Measurements from ENCODE around the gene SLC18A2.
"Not testable (repeated sequence)": the region's sequence is repeated elsewhere in the genome, so short reads cannot be mapped to it uniquely, and the experiment has no call there.

SLC18A2 gene

GRCh38 chr10:117298219-117298618 is 57.3 kb downstream of the SLC18A2 start:
- DNase-seq (ENCODE audit: low read depth) = no peak
- TF ChIP-seq, protein P1, sequence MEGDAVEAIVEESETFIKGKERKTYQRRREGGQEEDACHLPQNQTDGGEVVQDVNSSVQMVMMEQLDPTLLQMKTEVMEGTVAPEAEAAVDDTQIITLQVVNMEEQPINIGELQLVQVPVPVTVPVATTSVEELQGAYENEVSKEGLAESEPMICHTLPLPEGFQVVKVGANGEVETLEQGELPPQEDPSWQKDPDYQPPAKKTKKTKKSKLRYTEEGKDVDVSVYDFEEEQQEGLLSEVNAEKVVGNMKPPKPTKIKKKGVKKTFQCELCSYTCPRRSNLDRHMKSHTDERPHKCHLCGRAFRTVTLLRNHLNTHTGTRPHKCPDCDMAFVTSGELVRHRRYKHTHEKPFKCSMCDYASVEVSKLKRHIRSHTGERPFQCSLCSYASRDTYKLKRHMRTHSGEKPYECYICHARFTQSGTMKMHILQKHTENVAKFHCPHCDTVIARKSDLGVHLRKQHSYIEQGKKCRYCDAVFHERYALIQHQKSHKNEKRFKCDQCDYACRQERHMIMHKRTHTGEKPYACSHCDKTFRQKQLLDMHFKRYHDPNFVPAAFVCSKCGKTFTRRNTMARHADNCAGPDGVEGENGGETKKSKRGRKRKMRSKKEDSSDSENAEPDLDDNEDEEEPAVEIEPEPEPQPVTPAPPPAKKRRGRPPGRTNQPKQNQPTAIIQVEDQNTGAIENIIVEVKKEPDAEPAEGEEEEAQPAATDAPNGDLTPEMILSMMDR (IDR thresholded peaks at IDR 0.05; ENCODE audit: control insufficient read depth, insufficient read depth, low read depth, low read length, missing control alignments) = no peak
- no peak overlapping the region for H3K4me3 ChIP-seq (ENCODE audit: control insufficient read depth, low read depth, low read length)

- no peak overlapping the region for H3K4me3 ChIP-seq (ENCODE audit: control insufficient read depth, low read depth, low read length)
- TF ChIP-seq, protein P1 (IDR thresholded peaks at IDR 0.05; ENCODE audit: control insufficient read depth, insufficient read depth, low read depth, low read length, missing control alignments) = no peak
- no peak for DNase-seq (ENCODE audit: low read depth)
Measured at GRCh38 chr10:117299435-117299834, 58.5 kb downstream of the SLC18A2 start.

DNA sequence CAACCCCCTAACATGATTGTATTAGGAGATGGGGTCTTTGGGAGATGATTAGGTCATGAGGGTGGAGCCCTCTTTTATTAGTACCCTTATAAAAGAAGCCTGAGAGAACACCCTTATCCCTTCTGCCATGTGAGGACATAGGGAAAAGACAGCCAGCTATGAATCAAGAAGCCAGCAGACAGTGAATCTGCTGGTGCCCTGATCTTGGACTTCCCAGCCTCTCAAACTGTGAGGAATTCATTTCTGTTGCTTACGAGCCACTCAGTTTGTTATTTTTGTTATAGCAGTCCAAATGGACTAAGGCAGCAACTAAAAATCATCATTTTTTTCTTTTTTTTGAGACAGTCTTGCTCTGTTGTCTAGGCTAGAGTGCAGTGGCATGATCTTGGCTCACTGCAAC is 59.8 kb downstream of the SLC18A2 start:
- no peak for DNase-seq (ENCODE audit: low read depth)
- TF ChIP-seq, protein P1 (IDR thresholded peaks at IDR 0.05; ENCODE audit: control insufficient read depth, insufficient read depth, low read depth, low read length, missing control alignments) = no peak
- no peak overlapping the region for H3K4me3 ChIP-seq (ENCODE audit: control insufficient read depth, low read depth, low read length)

DNA sequence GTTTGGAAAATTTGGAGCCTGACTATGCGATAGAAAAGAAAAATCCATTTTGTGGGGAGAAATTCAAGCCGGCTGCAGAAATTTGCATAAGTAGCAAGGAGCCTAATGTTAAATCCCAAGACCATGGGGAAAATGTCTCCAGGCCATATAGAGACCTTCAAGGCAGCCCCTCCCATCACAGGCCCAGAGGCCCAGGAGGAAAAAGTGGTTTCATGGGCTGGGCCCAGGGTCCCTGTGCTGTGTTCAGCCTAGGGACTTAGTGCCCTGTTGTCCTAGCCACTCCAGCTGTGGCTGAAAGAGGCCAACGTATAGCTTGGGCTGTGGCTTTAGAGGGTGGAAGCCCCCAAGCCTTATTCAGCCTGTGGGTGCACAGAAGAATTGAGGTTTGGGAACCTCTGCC is 62.5 kb downstream of the SLC18A2 start:
- H3K4me3 ChIP-seq (ENCODE audit: control insufficient read depth, low read depth, low read length); DNase-seq (ENCODE audit: low read depth): not testable (repeated sequence)

GRCh38 chr10:117306674-117307073 is 65.8 kb downstream of the SLC18A2 start:
- DNase-seq (ENCODE audit: low read depth) = no peak
- TF ChIP-seq, protein P1 (IDR thresholded peaks at IDR 0.05; ENCODE audit: control insufficient read depth, insufficient read depth, low read depth, low read length, missing control alignments) = no peak
- H3K4me3 ChIP-seq (ENCODE audit: control insufficient read depth, low read depth, low read length) = no peak overlapping the region

DNA sequence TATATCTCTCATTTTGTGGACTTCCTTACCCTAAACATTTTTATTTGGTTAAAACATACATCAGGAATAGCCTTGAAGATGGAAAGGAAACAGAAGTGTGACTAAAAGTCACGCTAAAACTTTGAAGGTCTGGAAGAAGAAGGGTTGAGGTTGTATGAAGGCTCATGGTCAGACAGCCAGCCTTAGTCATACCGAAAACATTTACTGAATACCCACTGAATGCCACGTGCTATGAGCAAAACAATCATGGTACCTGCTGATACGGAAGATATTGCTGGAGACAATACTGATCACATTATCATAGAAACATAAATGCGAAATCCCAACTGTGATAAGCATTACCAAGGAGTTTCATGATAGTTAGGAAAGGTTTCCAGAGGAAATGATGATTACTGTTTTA is 70.3 kb downstream of the SLC18A2 start:
- TF ChIP-seq, protein P1 (IDR thresholded peaks at IDR 0.05; ENCODE audit: control insufficient read depth, insufficient read depth, low read depth, low read length, missing control alignments) = no peak
- DNase-seq (ENCODE audit: low read depth) = no peak
- H3K4me3 ChIP-seq (ENCODE audit: control insufficient read depth, low read depth, low read length) = no peak overlapping the region

GRCh38 chr10:117312430-117312829 is 71.5 kb downstream of the SLC18A2 start:
- no peak for DNase-seq (ENCODE audit: low read depth)
- TF ChIP-seq, protein P1 (IDR thresholded peaks at IDR 0.05; ENCODE audit: control insufficient read depth, insufficient read depth, low read depth, low read length, missing control alignments) = no peak

More at GRCh38 chr10:117312430-117312829, 71.5 kb downstream of the SLC18A2 start:
- H3K4me3 ChIP-seq (ENCODE audit: control insufficient read depth, low read depth, low read length) = no peak overlapping the region
